GM18909 (cell line): ENCODE measurements around the gene TOM1L2.

Source experiments
- ATAC-seq: cut with Tn5 transposase; IDR thresholded peaks from one replicate; pipeline ENCODE4 v1.9.1; 2021; ENCODE audit warnings: mild to moderate bottlenecking; ENCODE audit not compliant: unreplicated experiment, poor library complexity

Gene TOM1L2

GRCh38 chr17:17797119-17797809, 174.9 kb downstream of the TOM1L2 start:
- ATAC-seq, result no peak

GRCh38 chr17:17796787-17797061, 175.5 kb downstream of the TOM1L2 start:
- no peak for ATAC-seq

- no peak for ATAC-seq
Observed at GRCh38 chr17:17795946-17796786, 176.0 kb downstream of the TOM1L2 start.

GRCh38 chr17:17795296-17795695, 176.9 kb downstream of the TOM1L2 start:
- no peak for ATAC-seq

GRCh38 chr17:17794382-17794781, 177.8 kb downstream of the TOM1L2 start:
- no peak for ATAC-seq
